NCI-H446 treated with DMSO at 0.1 percent for 48 hours (cell line): ENCODE results near the gene GRK5.
A peak's percentile ranks its signal among the peaks of the same experiment; 100 is the strongest.
"Not testable (repeated sequence)": the region's sequence is repeated elsewhere in the genome, so short reads cannot be mapped to it uniquely, and the experiment has no call there.

Source experiments
- DNase-seq: peaks from one replicate; lab custom pipeline; 2025; lab: John Stamatoyannopoulos, UW

Gene GRK5

DNA sequence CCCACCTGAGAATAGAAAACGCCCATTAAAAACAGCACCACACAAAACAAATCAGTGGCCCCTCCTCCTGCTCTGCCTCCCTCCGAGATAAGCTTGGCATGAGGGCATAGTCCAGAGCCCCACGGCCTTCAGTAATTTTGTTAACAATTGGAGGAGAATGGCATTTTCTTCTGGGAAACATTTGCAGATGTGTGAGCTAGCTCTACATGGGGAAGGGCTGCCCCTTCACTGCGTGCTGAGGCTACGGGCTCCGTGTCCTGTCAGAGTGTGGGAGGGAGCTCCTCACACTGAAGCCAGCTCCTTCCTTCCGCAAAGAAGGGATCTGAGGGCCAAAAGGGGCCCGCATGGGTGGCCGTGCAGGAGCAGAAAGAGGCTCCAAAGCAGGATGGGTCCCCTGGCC is 15.2 kb downstream of the GRK5 start:
- no peak for DNase-seq

DNA sequence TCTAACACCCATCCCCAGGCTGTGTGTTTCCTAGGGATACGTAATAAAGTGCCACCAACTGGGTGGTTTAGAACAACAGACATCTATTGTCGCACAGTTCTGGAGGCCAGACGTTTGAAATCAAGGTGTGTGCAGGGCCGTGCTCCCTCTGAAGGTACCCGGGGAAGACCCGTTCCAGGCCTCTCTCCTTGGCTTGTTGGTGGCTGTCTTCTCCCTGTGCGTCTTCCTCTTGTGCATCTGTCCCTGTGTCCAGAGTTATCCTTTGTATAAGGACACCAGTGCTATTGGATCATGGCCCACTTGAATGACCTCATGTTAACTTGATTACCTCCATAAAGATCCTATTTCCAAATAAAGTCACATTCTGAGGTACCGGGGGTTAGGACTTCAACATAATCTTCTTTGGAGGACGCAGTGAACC is 15.6 kb downstream of the GRK5 start:
- DNase-seq = no peak

DNA sequence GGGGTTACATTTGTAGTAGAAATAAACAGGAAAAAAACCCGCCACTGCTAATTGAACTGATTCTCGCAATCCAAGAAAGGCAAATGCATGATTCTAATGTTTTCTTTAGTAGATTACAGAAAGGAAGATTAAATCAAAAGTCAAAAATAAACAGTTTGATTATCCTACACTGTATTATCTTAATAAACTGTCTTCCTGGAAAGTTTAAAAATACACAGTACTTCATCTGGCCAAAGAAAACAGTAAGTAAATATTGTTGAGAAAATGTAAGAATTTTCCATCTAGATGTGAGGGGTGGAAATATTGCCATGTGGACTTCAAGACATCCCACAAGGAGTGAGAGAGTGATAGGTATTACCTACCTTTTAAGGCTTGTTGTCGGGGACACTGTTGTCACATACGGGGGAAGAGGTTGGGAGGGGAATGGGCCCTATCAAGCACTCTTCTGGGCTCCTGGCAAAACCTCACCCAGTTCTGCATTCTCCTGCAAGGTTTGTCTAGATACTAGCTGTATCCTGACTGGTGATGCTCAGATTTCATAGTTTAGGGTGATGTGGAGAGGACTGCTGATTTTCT is 17.8 kb downstream of the GRK5 start:
- no peak for DNase-seq

DNA sequence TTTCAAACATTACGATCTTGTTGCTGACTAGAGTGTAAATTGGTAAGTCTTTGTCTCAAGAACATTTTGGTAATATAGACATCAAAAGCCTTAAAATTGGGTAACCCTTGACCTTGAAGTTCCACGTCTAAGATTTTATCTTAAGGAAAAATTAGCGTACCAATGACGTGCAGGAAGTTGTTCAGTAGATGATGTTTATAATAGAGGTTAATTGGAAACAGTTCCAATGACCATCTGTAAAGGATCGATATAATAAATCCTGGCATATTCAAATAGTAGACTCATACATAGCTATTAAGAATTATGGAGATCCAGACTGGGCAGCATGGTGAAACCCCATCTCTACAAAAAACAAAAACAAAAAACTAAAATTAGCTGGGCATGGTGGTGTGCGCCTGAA is 20.5 kb downstream of the GRK5 start:
- no peak for DNase-seq

DNA sequence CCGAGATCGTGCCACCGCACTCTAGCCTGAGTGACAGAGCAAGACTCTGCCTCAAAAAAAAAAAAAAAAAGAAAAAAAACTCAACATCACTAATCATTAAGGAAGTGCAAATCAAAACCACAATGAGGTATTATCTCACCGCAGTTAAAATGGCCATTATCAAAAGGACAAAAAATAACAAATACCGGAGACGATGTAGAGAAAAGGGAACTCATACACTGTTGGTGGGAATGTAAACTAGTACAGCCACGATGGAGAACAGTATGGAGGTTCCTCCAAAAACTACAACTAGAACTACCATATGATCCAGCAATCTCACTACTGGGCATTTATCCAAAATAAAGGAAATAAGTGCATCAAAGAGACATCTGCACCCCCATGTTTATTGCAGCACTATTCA is 24.3 kb downstream of the GRK5 start:
- DNase-seq = no peak

DNA sequence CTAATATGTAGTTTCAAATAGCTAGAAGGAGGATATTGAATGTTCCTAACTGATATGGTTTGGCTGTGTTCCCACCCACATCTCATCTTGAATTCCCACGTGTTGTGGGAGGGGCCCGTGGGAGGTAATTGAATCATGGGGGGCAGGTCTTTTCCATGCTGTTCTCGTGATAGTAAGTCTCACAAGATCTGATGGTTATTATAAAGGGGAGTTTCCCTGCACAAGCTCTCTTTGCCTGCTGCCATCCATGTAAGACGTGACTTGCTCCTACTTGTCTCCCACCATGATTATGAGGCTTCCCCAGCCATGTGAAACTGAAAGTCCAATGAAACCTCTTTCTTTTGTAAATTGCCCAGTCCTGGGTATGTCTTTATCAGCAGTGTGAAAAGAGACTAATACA is 25.1 kb downstream of the GRK5 start:
- DNase-seq = not testable (repeated sequence)

DNA sequence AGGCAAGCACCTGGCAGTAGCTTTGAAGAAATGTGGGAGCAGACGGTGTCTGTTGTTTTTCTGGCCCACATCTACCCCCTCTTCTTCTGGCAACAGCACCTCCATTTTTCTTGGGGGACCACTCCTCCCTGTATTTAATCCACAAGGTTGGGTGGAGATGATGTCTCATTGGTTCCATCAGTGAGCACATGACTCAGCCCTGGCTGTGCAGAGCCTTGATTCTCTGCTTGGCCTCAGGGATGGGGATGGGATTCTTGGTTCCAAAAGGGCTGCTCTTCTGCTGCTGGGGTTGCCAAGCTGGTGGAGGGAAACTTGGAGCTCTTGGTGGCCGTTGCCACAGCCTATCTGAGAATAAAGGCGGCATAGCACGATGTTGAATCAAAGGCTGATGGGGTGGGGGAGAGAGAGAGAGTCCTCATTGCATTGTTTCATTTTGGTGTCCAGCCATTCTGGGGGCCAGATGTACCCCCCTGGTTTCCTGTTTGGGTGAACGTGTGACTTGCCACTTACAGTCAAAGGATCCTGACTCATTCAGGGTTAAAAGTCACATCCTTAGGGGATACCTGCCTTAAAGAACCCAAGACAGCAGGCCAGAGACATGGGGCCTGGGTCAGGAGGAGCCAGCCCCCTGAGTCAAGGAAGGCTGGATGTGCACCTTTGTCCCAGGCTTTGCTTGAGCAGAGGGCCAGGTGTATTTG is 25.9 kb downstream of the GRK5 start:
- DNase-seq = no peak

DNA sequence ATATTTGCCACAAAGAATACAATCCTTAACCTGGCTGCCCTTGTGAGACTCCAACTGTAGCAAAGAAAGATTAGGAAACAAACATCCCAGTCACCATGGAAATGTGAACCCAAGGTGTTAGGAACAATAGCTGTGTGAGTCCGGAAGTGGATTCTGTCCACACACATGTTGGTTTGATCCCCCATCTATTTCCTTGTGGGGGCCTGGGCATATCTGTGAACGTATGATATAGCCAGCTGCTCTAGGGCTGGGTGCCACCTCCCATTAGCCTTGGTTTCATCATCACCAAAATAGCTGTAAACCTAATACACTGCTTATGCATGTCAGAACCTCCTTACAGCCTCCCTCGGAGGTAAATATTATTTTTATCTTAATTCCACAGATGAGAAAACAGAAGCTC is 26.4 kb downstream of the GRK5 start:
- DNase-seq = no peak

DNA sequence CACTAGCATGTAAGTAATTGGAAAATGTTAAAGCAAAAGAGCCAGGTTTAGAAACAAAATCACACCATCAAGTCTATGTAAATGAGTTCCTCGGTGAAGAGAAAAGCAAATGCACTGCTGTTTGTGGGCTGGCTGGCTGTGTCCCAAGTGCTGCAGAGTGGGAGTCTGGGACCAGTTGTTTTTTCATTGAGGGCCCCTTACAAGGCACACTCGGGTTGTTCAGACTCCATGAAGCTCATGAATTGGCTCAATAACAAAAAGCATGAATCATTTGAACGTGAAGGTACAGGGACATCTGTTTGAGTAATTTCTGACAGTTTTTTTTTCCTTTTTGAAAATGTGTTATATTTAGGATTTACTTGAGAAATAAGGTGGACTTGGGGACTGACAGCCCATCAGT is 28.0 kb downstream of the GRK5 start:
- DNase-seq = peak; percentile 86

DNA sequence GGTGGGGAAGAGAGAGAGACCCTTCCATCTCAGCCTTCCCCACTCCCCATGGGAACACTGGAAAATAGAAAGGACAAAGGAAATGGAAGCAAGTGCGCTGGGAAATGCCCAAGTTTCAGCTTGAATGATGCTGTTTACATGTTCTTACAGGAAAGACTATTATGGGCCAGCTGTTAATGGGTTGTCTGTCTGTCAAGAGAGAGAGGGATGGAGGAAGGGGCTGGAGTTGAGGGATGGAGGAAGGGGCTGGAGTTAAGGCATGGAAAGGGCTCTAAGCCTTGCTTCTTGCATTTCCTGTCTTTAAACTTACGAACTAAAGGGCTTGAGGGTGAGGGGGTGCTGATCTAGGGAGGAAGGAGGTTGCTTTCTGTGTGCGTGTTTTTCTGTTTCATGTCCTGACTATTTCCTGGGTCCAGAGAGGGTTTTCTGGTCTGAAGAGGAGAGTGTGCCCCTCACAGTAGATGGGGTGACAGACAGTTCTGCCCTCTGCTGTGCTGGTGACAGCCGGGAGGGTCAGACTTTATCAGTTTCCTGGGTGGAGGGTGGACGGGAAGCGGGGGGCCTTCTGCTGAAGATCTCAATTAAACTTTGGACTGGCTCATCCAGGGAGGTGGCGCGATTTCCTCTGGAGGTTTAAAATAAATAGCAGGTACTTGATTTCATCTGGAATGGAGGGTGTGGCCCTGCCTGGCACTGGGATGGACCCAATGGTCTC is 30.5 kb downstream of the GRK5 start:
- no peak for DNase-seq

DNA sequence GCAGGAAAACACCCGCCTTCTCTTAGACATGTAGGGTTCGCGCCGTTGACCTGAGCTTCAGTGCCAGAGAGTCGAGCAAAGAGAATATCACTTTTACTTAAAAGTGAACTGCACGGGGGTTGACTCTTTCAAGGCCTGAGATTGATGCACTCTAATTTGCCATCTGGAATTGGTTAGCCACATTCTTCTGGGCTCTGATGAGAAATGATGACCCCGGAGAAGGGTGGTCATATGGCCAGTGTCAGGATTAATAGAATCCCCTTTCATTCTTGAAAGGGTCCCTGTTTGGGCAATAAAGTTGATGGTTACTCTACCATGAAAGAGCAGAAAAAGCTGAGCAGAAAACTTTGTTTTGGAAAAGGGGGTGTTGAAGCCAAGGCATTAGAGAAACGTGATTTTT is 31.2 kb downstream of the GRK5 start:
- no peak for DNase-seq

DNA sequence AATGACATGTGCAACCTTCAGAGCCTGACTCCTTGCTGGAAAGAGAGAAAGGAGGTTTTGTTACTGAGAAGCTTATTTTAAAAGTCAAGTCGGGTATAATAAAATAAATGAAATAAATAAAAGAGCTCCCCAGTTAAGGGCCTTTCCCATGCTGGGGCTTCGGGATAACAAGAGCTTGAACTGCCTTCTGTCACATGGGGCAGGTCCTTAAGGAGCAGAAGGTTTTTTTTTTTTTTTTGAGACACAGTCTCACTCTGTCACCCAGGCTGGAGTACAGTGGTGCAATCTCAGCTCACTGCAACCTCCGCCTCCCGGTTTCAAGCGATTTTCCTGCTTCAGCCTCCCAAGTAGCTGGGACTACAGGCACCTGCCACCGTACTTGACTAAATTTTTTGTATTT is 31.6 kb downstream of the GRK5 start:
- DNase-seq = not testable (repeated sequence)

DNA sequence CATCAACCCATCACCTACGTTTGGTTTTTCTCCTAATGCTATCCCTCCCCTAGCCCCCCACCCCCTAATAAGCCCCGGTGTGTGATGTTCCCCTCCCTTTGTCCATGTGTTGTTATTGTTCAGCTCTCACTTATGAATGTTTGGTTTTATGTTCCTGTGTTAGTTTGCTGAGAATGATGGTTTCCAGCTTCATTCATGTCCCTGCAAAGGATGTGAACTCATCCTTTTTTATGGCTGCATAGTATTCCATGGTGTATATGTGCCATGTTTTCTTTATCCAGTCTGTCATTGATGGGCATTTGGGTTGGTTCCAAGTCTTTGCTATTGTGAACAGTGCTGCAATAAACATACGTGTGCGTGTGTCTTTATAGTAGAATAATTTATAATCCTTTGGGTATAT is 32.3 kb downstream of the GRK5 start:
- not testable (repeated sequence) for DNase-seq

DNA sequence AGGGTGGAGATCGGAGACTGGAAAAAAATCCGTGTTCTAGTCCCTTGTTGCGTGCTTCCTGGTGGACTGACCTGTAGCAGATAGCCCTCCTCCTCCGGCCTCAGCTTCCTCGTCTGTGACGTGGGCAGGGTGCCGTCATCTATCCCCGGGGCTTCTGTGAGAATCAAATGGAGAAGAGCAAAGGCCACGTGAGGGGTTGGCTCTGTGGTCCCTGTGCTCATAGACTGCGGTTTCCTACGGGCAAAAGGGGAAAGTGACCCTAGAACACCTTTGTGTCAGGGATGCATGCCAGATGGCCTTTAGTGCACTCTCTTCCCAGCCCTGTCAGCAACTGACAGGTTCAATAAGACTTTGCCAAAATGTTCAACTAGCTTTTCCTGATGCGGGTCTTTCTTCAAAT is 33.7 kb downstream of the GRK5 start:
- DNase-seq = no peak

DNA sequence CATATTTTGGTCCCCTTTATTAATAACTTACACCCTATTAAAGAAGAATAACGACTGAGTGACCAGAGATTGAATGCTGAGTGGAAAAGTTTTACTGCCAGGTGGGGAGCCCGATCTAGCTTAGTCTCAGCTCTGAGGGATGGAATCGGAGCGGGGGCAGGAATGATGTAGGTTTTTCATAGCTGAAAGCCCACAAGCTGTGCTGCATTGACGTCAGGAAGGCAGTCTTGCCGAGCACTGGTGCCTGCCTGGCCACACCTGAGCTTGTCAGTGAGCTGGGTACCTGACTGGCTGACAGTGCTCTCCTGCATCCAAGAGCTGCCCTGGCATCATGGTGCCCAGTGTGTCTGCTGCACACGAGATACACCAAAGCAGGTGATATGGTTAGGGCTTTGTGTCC is 34.8 kb downstream of the GRK5 start:
- no peak for DNase-seq

DNA sequence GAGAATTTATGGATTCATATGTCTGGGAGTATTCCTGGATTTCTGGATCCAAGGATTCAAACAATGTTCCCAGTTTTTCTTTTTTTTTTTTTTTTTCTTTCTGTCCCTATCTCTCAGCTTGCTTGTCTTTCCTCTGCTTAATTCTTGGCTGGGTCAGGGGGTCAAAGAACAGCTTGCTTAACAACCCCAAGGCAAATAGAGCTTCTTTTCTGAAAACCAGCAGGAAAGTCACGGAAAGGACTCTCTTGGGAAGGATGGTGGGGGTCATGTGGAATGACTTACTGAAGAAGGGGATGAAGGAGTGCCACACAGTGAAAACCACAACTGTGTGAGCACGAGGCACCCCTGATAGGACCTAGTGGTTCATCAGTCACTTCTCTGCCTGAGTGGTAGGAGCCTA is 36.1 kb downstream of the GRK5 start:
- DNase-seq = no peak

DNA sequence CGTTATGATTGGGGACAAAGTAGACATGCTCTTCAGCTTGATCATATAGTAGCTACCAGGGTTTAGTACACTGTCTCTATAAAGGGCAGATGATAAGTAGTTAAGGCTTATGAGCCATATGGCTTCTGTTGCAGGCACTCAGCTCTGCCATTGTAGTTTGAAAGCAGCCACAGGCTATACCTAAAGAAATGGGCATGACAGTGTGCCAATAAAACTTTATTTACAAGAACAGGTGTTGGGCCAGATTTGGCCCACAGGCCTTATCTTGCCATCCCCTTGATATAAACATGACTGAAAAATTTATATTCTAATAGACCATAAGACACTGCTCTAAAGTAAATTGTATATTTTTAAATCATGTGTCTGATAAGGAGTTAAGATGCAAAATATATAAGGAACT is 36.6 kb downstream of the GRK5 start:
- no peak for DNase-seq

DNA sequence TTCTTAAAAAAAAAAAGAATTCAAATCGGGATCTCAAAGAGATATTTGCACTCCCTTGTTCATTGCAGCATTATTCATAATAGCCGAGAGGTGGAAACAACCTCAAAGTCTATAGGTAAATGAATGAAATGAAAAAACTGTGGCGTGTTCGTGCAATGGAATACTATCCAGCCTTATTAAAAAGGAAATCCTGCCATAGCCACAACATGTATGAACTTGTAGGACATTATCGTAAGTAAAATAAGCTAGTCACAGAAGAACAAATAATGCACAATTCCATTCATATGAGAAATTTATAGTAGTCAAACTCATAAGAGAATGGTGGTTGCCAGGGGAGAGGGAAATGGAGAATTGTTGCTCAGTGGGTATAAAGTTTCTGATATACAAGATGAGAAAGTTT is 37.9 kb downstream of the GRK5 start:
- no peak for DNase-seq

DNA sequence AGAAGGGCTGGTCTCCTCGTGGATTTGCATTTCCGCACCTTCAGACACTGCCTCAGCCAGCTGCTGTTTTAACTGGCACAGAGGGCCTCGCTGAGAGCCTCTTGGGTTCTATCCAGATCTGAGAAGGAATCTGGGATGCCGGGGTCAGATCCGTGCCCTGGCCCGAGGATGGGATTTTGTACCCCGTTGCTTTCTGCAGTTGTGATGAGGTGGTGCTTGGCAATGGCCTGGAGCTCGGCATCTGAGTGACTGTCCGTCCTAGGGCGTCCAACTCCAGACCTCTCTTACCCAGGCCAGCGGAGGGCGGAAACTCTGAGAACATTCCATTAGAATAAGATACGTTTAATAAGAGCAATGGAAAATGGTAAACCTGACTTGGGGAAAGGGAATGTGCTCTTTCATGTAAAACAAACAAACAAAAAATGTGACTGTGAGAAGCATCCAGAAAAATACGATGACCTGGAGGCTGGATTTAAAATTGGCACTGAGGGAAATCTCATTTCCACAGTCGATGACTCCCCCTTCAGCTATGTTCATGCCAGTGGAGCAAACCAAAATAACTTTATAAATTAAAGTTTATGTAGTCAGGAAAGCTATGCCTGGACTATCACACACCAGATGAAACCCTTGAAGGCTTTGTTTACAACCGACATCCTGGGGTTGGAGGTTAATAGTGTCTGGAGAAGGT is 39.6 kb downstream of the GRK5 start:
- no peak for DNase-seq

DNA sequence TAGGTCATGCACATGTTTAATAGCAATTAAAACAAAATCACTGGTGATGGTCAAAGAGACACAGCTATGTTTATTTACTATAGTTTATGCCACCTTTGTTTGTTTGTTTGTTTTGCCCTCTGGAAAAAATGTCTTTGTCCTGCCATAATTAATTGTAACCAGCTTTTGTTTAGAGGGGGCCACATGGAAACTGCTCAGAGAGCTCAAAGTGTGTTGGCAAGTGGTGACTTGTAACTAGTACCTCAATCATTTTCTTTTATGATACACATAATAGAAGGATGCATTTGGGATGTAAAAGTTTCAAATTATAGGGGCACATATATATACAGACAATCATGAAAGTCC is 40.2 kb downstream of the GRK5 start:
- no peak for DNase-seq

DNA sequence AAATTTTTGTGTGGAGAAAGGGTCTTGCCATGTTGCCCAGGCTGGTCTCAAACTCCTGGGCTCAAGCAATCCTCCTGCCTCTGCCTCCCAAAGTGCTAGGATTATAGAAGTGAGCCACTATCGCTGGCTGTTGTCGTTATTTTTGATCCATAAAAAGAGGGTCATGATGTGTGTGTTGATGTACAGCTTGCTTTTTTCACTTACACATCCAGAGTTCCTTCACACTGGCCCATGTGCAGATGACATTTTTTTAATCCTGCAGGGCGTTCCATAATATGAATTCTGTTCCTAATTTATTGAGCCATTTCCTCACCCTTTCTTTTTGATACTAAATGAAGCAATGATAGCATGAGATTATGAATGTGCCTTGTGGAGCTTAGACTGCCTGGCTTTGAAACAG is 40.8 kb downstream of the GRK5 start:
- no peak for DNase-seq

DNA sequence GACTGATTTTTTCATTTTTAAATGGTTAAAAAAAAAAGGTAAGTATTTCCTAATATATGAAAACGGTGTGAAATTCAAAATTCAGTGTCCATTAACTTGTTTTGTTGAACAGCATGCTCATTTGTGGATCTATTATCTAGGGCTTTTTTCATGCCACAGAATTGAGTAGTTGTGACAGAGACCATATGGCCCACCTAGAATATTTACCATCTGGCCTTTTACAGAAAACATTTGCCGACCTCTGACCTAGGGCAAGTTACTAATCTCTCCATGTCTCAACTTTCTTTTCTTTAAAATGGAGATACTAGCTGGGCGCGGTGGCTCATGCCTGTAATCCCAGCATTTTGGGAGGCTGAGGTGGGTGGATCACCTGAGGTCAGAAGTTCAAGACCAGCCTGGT is 41.3 kb downstream of the GRK5 start:
- DNase-seq = no peak

DNA sequence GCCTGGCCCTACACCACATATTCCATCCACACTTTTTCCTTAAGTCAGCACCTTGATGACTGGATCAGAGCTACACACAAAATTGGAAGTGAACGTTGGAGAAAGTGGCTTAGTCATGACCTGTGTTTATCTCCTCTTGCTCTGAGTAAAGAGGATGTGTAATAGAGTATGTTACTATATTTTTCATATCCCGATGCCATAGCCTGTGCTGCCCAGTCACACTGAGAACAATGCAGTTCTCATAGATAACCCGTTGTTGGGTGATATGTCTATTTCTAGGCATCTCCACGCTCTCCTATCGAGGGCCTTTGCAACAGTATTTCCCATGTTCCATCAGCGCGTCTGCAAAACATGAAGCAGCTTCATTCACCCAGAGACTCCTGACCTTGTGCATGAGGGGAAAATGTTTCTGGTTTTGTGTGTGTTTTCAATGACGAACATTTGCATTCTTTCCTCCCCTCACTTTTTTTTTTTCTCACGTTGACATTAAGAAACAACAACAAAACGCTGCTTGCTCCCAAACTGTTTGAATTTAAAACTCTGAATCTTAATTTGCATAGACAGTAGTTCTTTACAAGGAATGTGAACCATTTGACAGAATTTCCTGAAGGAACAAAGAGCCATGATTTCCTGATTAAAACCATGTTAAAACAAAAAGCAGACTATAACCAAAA is 43.4 kb downstream of the GRK5 start:
- no peak for DNase-seq
